Stimulated activated CD4-positive, alpha-beta T cell treated with anti-CD3 and anti-CD28 coated beads, Interleukin-2, amount 100 ng/mL, for 24 hours (primary cell): ENCODE measurements around the gene NEUROG2.
"Not testable (repeated sequence)": the region's sequence is repeated elsewhere in the genome, so short reads cannot be mapped to it uniquely, and the experiment has no call there.

Source experiments
- DNase-seq, 2 donors: peaks; one replicate each; pipeline ENCODE4 v3.0.0-alpha.2; 2020

The NEUROG2 gene

GRCh38 chr4:112516066-112516470 lies at the start of gene NEUROG2:
Gene NEUROG2, minus strand, starts transcription at chr4:112516180. Its CDS starts 705 bp downstream, at chr4:112515475.
- DNase-seq, result no peak

GRCh38 chr4:112564706-112565270 lies 48.8 kb upstream of the NEUROG2 start:
- DNase-seq, result no peak

GRCh38 chr4:112563431-112564200 lies 47.6 kb upstream of the NEUROG2 start:
- no peak for DNase-seq

GRCh38 chr4:112562254-112562879 lies 46.4 kb upstream of the NEUROG2 start:
- no peak for DNase-seq

- DNase-seq, result no peak
Measured at GRCh38 chr4:112560084-112560483, 44.1 kb upstream of the NEUROG2 start.

- DNase-seq, result no peak
Measured at GRCh38 chr4:112559053-112559452, 43.1 kb upstream of the NEUROG2 start.

GRCh38 chr4:112557676-112558411 lies 41.9 kb upstream of the NEUROG2 start:
- DNase-seq, result no peak

GRCh38 chr4:112554271-112554670 lies 38.3 kb upstream of the NEUROG2 start:
- not testable (repeated sequence) for DNase-seq

GRCh38 chr4:112552668-112553067 lies 36.7 kb upstream of the NEUROG2 start:
- DNase-seq, result no peak

- DNase-seq, result no peak
Measured at GRCh38 chr4:112550728-112551127, 34.7 kb upstream of the NEUROG2 start.

GRCh38 chr4:112546476-112546875 lies 30.5 kb upstream of the NEUROG2 start:
- no peak for DNase-seq

- DNase-seq, result no peak
Measured at GRCh38 chr4:112545346-112545745, 29.4 kb upstream of the NEUROG2 start.

GRCh38 chr4:112540695-112541094 lies 24.7 kb upstream of the NEUROG2 start:
- no peak for DNase-seq

- DNase-seq, result no peak
Measured at GRCh38 chr4:112536123-112536522, 20.1 kb upstream of the NEUROG2 start.

GRCh38 chr4:112532267-112532666 lies 16.3 kb upstream of the NEUROG2 start:
- no peak for DNase-seq

- no peak for DNase-seq
Measured at GRCh38 chr4:112531146-112531545, 15.2 kb upstream of the NEUROG2 start.

- DNase-seq, result no peak
Measured at GRCh38 chr4:112526061-112526460, 10.1 kb upstream of the NEUROG2 start.

- DNase-seq, result peak; percentile 81 to 83
Measured at GRCh38 chr4:112523764-112524505, 8.0 kb upstream of the NEUROG2 start.

- DNase-seq, result peak; percentile 29 to 54
Measured at GRCh38 chr4:112523008-112523721, 7.2 kb upstream of the NEUROG2 start.

GRCh38 chr4:112522431-112522830 lies 6.5 kb upstream of the NEUROG2 start:
- not testable (repeated sequence) for DNase-seq

GRCh38 chr4:112521123-112522023 lies 5.4 kb upstream of the NEUROG2 start:
- DNase-seq, result peak in 1 of 2 donors; percentile 11
